Ishikawa (cell line): ENCODE measurements around the gene TMEM134.

ENCODE experiments used
- CEBPB ChIP-seq: IDR thresholded peaks from 2 replicates; pipeline ENCODE4 v1.6.1; 2012
- CREB1 ChIP-seq: IDR thresholded peaks from 2 replicates; pipeline ENCODE4 v1.6.1; 2012; ENCODE audit warnings: low read depth
- EGR1 ChIP-seq: IDR thresholded peaks from 2 replicates; pipeline ENCODE4 v1.6.1; 2012
- EP300 ChIP-seq: IDR thresholded peaks from 2 replicates; pipeline ENCODE4 v1.6.1; 2012; ENCODE audit warnings: borderline replicate concordance
- FOXM1 ChIP-seq: IDR thresholded peaks from 2 replicates; pipeline ENCODE4 v1.6.1; 2012; ENCODE audit warnings: low read depth, borderline replicate concordance
- MAX ChIP-seq: IDR thresholded peaks from 2 replicates; pipeline ENCODE4 v1.6.1; 2012
- RAD21 ChIP-seq: IDR thresholded peaks from 2 replicates; pipeline ENCODE4 v1.6.1; 2012; ENCODE audit warnings: low read depth
- TAF1 ChIP-seq: IDR thresholded peaks from 2 replicates; pipeline ENCODE4 v1.6.1; 2012; ENCODE audit warnings: low read depth, mild to moderate bottlenecking
- TCF12 ChIP-seq: IDR thresholded peaks from 2 replicates; pipeline ENCODE4 v1.6.1; 2012; ENCODE audit warnings: low read depth
- TEAD4 ChIP-seq: IDR thresholded peaks from 2 replicates; pipeline ENCODE4 v1.6.1; 2012
- USF1 ChIP-seq: IDR thresholded peaks from 2 replicates; pipeline ENCODE4 v1.6.1; 2012
- YY1 ChIP-seq: IDR thresholded peaks from 2 replicates; pipeline ENCODE4 v1.6.1; 2012; ENCODE audit warnings: low read depth
- TF ChIP-seq, protein P1 (sequence below): IDR thresholded peaks from 2 replicates; pipeline ENCODE4 v1.6.1; 2012; ENCODE audit warnings: low read depth, mild to moderate bottlenecking

DNA sequence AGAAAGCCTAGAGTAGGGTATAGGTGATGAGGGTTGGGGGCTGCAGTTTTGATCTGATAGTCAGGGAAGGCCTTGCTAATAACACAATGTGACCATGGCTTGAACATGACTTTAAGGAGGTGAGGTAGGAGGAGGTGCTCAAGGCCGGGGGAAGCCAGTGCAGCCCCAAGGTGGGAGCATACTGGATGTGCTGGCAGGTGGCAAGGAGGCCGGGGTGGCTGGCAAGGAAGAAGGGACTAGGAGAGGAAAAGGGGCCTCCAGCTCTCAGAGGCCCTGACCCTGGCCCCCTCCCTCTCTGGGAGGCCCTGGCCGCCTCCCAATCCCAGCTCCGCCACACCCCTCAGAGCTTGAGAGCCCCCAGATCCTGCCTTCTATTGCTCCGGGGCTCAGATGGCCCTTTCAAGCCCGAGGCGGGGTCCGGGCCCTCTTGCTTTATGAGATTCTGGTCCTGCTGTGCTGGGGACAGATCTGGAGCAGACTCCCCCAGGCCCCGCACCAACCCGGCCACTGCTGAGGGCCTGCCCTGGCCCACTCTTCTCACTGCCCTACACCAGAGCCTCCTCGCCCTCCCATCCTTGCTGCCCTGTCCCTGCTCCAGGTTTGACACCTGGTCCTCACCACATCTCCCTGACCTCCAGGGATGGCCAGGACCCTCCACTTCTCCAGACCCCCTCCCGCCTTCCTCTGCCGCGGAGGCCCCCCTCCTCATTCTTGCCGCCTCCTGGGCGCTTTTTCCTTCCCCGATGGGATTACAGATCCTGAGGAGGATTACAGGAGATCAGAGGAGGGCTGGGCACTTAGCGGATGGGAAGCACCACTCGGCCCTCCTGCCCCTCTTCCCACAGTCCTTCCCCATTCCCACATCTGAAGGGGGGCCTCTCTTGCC lies 34.3 kb upstream of the TMEM134 start:
- TF ChIP-seq RAD21 (no peak), EP300 (no peak), MAX (no peak), TCF12 (no peak), CREB1 (no peak), USF1 (no peak), EGR1 (no peak), FOXM1 (no peak), CEBPB (no peak), TAF1 (no peak), YY1 (no peak), TEAD4 (no peak)
- TF ChIP-seq, protein P1, sequence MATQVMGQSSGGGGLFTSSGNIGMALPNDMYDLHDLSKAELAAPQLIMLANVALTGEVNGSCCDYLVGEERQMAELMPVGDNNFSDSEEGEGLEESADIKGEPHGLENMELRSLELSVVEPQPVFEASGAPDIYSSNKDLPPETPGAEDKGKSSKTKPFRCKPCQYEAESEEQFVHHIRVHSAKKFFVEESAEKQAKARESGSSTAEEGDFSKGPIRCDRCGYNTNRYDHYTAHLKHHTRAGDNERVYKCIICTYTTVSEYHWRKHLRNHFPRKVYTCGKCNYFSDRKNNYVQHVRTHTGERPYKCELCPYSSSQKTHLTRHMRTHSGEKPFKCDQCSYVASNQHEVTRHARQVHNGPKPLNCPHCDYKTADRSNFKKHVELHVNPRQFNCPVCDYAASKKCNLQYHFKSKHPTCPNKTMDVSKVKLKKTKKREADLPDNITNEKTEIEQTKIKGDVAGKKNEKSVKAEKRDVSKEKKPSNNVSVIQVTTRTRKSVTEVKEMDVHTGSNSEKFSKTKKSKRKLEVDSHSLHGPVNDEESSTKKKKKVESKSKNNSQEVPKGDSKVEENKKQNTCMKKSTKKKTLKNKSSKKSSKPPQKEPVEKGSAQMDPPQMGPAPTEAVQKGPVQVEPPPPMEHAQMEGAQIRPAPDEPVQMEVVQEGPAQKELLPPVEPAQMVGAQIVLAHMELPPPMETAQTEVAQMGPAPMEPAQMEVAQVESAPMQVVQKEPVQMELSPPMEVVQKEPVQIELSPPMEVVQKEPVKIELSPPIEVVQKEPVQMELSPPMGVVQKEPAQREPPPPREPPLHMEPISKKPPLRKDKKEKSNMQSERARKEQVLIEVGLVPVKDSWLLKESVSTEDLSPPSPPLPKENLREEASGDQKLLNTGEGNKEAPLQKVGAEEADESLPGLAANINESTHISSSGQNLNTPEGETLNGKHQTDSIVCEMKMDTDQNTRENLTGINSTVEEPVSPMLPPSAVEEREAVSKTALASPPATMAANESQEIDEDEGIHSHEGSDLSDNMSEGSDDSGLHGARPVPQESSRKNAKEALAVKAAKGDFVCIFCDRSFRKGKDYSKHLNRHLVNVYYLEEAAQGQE = no peak
